Activated CD8-positive, alpha-beta memory T cell treated with anti-CD3 and anti-CD28 coated beads for 36 hours (primary cell): ENCODE results near the gene SYNC. TPM values are rescaled to one million over a fixed set of nuclear protein-coding genes. Genes with fewer than 3 reads are reported as not detected.

ENCODE experiments used
- CTCF ChIA-PET: fragments of 350-600 bp; sonication (Branson Sonifier 250); formaldehyde crosslinking; loops from one replicate; lab custom pipeline; 2021; ENCODE audit warnings: antibody characterized with exemption; lab: Charles Lee
- POLR2A ChIA-PET: fragments of 350-600 bp; sonication (Branson Sonifier 250); formaldehyde crosslinking; loops from one replicate; lab custom pipeline; 2021; ENCODE audit warnings: antibody characterized with exemption; lab: Charles Lee
- total RNA-seq, 2 experiments: library from RNA; stranded (reverse); gene quantifications; one replicate each; pipeline ENCODE4 v1.2.3, GENCODE V29; 2021

The SYNC gene
- not detected for total RNA-seq

DNA sequence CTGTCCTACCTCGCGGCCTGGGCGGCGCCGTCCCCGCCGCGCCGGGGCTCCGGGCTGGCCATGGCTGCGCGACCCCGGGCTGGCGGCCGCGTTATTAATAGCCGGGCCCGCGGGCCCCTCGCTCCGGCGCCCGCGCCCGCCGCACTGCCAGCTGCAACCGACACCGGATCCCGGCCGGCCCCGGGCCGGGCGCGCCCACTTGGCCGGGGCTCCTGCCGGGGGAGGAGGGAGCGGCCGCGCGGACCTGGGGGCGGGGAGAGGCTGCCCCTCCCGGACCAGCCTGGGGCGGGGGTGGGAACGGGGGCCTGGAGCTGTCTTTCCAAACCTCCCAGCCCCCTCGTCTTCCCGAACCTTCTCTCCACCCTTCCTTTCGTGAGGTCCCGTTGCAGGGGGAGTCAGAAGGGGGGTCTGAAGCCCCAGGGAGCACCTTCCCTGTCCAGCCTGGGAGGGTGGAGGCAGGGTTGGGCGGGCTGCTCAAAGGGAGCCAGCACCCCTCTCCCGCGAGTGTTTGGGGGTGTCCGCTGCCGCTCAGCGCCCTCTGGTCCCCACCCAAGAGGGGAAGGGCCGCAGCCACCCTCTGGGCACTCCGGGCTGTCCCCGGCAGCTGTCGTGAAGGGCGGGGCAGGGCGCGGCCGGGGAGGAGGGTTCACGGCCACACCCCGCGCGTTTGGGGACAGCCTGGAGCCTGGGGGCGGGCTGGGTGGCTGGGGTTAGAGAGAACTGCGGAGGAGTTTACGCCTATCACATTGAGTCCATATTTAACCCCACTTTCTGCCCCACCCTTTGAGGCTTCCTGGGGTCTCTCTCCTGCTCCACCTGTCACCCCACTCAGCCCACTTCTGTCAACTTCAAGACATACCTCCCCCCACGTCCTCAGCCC lies at the start of gene SYNC:
Gene SYNC, minus strand, starts transcription at position 172 of the 880 bp plus-strand sequence. Its CDS starts 110 bp downstream, at position 62.
- ChIA-PET POLR2A (interaction anchor here (0.6 kb wide), 1 partner anchor 16 kb away, joined by 5 read pairs; no protein-coding TSS in a partner anchor), CTCF (interaction anchor here (1.7 to 3.7 kb wide), 2 partner anchors 10 to 182 kb away, joined by 5 to 12 read pairs; no protein-coding TSS in a partner anchor)

DNA sequence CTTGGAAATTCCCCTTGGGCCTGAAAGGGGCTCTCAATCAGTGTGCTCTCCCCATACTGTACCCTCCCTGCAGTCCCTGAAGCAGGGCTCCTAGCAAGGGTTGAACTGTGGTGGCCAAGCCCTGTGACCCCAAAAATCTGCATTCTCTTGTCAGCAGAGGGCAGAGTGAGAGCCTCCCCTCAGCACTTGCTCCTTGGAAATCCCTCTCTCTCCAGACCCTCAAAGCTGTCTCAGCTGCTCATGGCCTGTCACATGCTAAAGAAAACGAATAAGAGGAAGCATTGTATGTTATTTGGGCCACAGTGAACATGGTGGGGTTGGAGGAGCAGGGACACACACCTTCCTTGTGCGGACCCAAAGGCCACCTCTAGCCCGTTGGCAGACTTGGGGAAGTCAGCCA lies 47.2 kb upstream of the SYNC start:
- POLR2A ChIA-PET, result no interaction called here
- CTCF ChIA-PET, result no interaction called here

DNA sequence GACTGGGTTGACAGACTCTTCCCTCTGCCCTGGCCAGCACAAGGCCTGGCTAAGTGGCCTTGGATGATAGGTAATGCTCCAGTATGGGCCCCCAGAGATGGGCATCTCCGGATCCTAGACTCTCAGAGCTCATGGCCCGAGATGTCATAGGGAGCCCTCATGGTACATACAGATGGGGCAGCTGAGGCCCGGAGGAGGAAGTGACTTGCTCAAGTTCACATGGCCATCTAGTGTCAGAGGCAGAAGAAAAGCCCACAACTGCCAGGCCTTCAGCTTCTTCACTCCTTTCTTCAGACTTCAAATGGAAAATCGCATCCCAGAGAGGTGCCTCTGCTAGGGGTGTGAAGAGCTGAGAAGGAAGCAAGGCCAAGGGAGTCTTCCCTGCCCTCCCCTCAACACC lies 46.8 kb upstream of the SYNC start:
- CTCF ChIA-PET, result no interaction called here
- POLR2A ChIA-PET, result no interaction called here

DNA sequence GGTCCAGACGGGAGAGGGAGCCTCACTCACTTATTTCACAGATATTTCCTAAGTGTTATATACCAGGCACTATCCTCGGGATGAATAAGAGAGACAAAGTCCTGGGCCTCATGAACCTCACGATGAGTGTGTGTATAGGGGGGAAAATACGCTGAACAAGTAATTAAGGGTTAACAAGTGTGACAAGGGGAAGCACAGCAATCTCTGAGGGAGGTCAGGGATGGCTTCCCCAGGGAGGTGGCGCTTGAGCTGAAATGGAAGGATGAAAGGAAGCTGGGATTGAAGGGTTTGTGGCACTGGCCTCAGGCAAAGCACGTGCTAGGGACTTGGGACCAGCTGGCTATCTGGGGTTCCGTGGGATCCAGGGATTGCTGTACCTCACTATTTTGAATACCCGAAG lies 46.4 kb upstream of the SYNC start:
- POLR2A ChIA-PET, result no interaction called here
- CTCF ChIA-PET, result no interaction called here

DNA sequence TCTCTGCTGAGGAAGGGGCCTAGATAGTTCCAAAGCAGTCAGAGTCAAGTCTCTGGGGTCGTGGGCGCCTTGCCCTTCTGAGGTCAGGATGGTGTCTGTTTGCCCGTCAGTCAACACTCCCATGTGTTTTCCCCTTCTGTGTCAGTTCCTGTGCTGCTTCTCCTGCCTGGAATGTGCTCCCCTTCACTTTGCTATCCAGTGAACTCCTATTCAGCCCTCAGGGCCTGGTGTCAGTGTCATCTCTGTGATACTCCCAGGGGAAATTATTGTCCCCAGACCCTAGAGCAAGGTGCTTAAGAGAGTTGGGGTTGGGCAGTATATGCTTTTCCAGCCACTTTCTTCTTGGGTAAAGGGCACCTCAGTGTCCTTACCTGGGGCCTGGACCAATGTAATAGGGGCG lies 45.8 kb upstream of the SYNC start:
- POLR2A ChIA-PET, result no interaction called here
- CTCF ChIA-PET, result no interaction called here

DNA sequence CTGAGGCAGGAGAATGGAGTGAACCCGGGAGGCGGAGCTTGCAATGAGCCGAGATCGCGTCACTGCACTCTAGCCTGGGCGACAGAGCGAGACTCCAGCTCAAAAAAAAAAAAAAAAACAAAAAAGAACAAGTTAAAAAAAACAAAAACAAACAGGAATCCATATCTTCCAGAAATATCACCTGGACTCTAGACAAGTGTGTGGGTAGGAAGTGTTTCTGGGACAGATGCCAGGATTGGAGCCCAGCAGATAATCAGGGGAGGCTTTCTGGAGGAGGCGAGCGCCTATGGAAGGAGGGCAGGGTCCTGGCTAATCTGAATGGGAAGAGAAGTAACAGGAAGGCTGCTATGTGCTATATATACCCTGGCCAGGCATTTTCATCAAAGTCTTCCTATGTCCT lies 43.6 kb upstream of the SYNC start:
- POLR2A ChIA-PET, result interaction anchor here (0.6 kb wide), 1 partner anchor 22 kb away, joined by 4 read pairs; no protein-coding TSS in a partner anchor
- CTCF ChIA-PET, result no interaction called here

DNA sequence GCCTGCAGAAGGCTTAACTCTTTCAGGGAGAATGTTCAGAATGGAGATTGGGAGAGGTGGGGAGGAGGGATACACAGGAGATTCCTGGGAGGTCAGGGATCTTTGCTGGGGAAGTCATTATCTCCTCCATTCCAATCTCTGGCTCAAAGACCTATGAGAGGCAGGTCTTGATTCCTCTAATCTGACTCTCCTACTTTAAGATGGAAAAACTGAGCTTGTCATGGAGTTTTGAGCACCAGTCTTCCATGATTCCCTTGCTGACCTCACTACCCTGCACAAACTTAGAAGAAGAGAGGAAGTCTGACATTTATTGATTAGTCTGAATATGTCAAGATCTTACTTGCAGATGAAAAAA lies 41.5 kb upstream of the SYNC start:
- POLR2A ChIA-PET, result no interaction called here
- CTCF ChIA-PET, result no interaction called here

DNA sequence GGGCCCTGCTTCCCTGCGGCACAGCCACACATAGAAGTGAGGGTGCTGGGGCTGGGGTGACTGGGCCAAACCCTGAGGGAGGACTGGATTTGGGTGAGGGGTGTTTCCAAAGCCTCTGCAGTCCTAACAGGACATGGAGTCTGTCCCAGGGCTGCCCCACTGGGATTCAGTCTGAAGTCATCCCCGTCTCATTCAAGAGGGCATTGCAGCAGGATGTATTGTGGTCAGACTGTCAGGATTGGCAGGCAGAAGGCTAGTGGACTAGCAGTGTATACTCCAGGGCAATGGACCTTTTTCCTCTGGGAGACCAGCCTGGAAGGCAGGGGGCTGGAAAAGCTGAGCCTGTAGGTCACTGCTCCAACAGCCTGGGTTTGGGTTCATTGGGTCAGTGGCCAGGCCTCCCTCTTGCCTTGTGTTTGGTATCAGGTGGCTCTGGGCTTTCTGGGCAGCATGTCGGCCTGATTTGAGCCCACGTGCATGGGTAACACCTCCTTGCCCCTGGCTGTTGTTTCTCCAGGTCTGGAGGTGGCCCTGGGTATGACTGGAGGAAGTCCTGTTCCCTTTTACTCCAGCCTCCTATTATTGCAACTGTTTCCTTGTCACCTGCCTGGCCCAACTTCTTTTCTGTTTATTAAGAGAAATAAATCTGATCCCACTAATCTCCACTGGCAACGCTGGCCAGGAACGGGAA lies 41.0 kb upstream of the SYNC start:
- POLR2A ChIA-PET, result no interaction called here
- CTCF ChIA-PET, result no interaction called here

DNA sequence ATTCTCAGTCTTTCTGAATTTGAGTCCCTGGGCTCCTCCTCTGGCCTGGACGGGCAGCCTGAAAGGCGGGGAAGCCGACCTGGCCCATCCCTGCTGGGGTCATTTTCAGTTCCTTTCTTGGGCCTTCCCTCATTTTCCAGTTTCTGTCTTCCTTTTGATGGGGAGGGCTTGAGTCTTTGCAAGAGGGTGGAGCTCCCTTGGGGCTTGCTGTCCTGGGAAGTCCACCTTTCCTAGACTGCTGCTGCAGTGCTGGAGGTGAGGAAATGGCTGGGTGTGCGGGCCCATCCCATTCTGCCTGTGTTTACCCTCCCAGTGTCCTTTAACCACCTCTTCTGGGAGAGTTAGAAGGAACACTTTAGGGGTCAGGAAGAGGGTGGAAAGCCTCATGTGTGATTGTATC lies 40.4 kb upstream of the SYNC start:
- ChIA-PET POLR2A (no interaction called here), CTCF (no interaction called here)

DNA sequence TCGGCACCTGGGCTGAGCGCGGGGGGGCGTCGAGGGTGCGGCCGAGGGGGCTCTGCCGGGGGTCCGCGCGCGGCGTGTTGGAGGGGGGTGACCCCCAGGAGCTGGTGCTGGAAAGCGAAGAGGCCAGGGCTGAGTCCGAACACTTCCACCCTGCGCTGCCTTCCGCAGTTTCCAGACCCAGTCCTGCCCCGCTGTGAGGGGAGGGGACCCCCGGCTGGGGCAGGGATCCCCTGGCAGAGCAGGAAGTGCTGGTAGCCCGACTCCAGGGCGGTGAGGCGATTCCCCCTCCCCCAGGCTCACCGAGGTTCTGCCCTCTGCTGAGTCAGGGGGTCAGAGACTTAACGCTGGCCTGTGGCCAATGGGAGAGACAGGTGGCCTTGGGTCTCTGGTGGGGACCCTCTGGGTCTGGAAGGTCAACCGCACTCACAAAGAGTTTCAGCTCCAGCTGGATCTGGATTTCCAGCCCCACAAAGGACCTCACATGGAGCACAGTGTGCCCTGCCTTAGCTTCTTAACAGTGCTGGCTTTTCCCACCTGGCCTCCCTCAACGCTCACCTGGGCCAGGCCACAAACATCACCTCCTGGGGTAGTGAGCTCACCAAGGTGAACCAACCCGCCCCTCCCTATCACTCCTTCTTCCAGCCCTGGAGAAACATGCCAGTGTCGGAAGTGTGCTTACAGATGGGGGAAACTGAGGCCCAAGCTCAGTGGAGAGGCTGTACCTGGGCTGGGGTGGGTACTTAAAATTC lies 39.8 kb upstream of the SYNC start:
- POLR2A ChIA-PET, result no interaction called here
- CTCF ChIA-PET, result no interaction called here

DNA sequence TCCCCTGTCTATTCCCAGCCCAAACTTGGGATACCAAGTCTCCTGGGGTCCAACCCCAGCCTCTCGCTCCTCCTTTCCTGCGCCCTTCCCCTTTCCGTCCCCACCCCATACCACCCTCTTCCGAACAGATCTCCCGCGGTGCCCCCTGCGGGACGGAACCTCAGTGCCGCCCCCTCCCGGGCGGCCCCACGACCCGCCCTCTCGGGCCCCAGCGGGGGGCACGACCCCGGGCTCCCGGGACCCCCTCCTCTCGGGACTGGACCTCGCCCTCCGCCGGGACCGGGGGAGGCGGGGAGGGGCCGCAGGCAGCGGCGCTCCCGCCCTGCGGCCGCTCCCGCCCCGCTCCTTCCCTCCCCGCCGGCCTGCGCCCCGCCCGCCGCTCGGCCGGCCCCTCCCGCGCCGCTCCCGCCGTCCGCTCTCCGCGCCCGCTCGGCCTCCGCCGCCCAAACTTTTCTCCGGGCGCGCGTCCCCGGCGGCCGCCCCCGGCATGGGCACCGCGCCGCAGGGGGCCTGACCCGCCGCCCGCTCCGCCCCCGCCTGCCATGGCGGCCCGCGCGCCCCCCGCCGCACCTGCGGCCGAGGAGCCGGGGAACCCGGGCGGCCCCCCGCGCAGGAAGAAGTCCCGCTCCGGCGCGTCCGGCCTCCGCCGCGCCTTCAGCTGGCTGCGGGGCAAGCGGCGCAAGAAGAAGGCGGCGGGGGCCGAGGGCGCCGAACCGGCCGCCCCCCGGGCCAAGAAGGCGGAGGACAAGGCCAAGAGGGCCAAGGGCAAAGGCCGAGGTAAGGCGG lies 39.0 kb upstream of the SYNC start:
- POLR2A ChIA-PET, result no interaction called here
- CTCF ChIA-PET, result interaction anchor here (0.7 kb wide), 1 partner anchor 30 kb away, joined by 3 read pairs; no protein-coding TSS in a partner anchor

DNA sequence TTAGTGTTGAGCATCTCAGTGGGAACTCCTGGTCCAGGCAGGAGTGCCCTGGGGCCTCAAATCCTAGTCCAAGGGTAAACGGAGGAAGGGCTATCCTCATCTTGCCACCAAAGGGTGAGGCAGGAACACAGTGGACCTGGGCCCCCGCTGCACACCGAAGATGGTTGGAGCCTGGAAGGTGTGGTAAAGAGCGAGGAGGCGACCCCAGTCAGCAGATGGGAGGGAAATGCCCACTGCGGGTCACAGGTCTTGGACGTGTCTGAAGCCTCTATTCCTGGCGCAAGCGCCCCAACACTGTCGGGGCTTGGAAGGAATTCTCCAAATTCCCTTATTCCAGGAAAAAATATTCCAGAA lies 38.5 kb upstream of the SYNC start:
- ChIA-PET POLR2A (no interaction called here), CTCF (interaction anchor here (0.7 kb wide), 1 partner anchor 29 kb away, joined by 3 read pairs; no protein-coding TSS in a partner anchor)

DNA sequence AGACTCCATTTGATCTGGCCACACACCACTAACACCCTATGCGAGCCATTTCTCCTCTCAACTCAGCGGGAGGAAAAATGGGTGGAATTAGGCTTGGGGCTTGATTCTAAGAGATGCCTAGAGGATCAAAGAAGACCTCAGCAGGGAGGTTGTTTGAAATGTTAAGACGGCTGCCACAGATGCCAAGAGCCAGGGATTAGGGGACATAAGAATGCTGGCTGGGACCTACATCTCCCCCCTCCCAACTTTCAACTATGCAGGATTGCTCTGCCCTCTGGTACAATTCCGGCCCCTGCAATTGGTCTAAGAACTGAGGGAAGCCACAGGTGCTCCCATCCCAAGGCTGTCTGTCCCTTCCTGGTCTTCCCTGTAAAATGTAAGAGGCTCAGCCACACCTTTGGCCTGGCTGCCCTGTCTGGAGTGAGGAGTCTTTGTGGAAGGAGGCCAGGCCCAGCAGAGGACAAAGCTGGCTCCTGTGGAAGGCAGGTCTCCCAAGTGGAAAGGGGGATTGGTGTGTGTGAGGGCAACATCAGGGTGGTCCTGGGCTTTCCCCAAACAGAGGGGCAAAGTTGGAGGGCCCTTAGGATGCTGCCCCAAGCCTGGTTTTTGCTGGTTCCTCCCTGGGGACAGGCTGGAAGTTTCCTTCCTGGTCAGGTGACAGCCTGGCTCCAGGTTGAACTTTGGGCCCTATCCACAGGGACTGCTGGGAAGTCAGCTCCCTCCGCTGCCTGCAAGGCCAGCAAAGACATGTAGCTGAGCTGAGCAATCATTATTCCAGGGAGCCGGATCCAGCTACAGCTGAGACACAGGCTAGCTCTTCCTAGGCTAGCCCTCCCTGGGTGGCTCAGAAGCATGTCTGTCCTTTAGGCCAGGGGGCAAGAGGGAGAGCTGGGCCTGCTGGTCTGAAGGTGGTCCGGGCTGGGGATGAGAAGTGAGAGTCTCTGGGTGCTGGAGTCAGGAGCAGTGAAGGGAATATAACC lies 34.5 kb upstream of the SYNC start:
- ChIA-PET POLR2A (no interaction called here), CTCF (interaction anchor here (0.6 to 1.7 kb wide), 2 partner anchors 20 to 25 kb away, joined by 5 to 6 read pairs; no protein-coding TSS in a partner anchor)

DNA sequence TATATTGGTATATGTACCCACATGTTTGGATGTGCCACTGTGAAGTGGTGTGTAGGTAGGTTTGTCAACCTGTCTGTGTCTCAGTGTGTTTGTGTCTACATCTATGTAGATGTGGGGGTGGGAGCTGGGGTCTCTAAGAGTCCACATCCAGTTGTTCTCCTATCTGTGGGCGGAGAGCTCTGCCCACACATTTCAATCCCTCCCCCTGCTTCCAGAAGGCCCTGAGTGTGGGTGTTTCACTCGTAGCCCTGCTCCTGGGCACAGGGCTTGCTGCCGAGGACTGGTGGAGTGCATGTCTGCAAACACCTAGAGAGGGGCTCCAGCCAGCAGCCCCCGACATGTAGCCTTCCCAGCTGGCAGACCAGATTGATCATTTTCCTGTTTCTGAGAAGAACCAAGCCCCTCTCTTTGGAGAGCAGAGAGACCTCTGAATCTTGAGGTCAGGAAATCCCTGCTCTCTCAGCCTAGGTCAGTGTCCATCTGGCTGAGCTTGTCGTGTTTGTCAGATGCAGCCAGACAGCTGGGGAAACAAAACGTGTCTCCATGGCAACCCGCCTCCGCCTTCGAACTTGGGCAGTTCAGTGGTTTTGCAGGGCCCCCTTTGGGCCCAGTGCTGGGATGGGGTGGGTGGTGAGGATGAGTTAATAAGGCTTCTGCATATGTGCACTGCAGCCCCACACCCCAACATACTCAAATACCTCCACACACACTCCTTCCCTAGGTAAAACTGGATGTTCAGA lies 31.2 kb upstream of the SYNC start:
- ChIA-PET CTCF (no interaction called here), POLR2A (no interaction called here)

DNA sequence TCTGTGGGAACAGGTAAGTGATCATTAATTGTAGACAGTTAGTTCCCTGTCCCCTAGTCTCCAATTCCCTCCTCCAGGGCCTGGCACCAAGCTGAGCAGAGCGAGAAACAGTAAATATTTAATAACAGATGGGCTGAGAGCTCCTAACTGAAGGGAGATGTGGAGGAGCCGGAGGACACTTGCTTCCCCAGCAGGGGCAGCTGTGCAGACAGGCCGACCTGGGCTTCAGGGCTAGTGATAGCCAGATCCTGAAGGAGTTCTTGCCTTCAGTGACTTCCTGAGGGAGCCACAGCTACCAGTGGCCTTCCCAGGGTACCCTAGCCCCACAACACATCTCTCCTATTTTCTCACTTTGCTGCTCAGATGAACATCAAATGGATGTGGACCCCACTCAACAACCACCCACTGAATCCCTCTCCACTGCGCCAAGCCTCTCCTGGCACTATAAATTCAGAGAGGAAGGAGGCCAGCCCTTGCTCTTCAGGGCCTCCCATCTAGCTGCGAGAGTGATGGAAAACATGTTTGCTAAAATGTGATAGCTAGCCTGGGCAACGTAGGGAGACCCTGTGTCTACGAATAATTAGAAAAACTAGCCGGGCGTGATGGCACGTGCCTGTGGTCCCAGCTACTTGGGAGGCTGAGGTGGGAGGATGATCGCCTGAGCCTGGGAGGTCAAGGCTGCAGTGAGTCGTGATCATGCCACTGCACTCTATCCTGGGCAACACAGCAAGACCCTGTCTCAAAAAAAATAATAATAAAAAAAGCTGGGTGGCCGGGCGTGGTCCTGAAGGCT lies 26.9 kb upstream of the SYNC start:
- ChIA-PET CTCF (interaction anchor here (1.4 to 1.6 kb wide), 2 partner anchors 17 to 44 kb away, joined by 4 to 8 read pairs; no protein-coding TSS in a partner anchor), POLR2A (no interaction called here)

DNA sequence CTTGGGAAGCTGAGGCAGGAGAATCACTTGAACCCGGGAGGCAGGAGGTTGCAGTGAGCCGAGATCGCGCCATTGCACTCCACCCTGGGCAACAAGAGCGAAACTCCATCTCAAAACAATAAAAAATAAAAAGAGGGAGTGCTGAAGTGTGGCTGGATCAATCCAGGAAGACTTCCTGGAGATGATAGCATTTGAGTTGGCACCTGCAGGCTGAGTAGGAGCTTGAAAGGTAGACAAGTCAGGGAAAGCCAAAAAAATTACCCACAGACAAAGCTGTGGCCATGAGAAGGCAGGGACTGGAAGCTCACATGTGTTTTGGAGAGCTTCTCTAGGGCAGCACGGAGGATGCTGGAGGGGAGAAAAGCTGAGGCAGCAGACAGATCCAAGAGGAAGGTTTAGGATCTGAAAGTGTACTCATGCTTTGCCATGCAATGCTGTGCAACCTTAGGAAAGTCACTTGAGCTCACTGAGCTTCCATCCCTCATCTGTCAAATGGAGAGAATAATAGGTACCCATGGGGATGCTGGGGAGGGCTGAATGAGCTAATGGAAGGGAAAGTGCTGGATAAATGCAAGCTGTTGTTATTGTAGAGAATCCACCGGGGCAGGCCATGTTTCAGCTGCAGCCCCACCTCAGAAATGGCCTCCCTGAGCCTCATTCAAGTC lies 26.0 kb upstream of the SYNC start:
- ChIA-PET POLR2A (no interaction called here), CTCF (interaction anchor here (1.4 to 1.6 kb wide), 2 partner anchors 16 to 45 kb away, joined by 4 to 8 read pairs; no protein-coding TSS in a partner anchor)
